Measurements from ENCODE around the gene FTCD. TPM values are rescaled to one million over a fixed set of nuclear protein-coding genes. Genes with fewer than 3 reads are reported as not detected.

FTCD gene
- total RNA-seq, 1 experiment from 2014 or later: 6.7 TPM

DNA sequence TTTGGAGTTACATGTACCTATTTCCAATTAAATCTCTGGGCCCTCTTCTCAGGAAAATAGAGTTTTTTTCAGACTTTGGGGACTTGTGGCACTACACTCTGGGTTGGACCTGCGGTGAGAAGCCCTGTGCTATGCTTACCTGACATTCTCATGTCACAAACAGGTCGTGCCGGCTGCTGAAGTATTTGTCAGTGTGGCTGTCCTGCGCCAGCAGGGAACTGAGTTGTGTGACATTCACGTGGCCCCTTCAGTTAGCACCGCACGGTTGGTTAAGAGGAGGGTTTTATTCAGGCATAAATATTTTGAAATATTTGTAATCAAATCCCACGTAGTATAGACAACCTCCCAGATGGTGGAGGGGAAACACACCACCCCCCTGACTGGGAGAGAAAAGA lies 63.8 kb downstream of the FTCD start:
- no CpG with 5 or more reads among the region's 8 CpGs for WGBS (ENCODE audit: extremely low coverage, insufficient read length, low lambda C conversion rate)

More for the DNA sequence above, 63.8 kb downstream of the FTCD start:
- Histone ChIP-seq H3K27ac (ENCODE audit: insufficient read length, low read depth, low read length) (no peak overlapping the region), H3K23ac (ENCODE audit: insufficient read length, low read depth, low read length) (no peak overlapping the region), H4K5ac (ENCODE audit: insufficient read length, low read depth, low read length) (no peak overlapping the region), H2AFZ (ENCODE audit: low read length) (no peak overlapping the region), H3K4me2 (ENCODE audit: insufficient read depth, insufficient read length, low read length) (no peak overlapping the region), H3K9ac (ENCODE audit: extremely low read depth, insufficient read length, low read length) (no peak overlapping the region), H3K4me1 (ENCODE audit: insufficient read depth, low read length) (no peaks in the 10 kb centered on the region), H3K14ac (ENCODE audit: insufficient read depth, low read length) (no peak overlapping the region), H2BK5ac (ENCODE audit: insufficient read length, low read length) (no peak overlapping the region), H3K56ac (ENCODE audit: insufficient read length, low read depth, low read length) (no peak overlapping the region), H2BK120ac (ENCODE audit: low read depth, low read length, poor library complexity, severe bottlenecking) (no peak overlapping the region), H3K18ac (ENCODE audit: insufficient read length, low read depth, low read length) (no peak overlapping the region), H2BK15ac (ENCODE audit: low read depth, low read length) (no peak overlapping the region), H3K79me1 (ENCODE audit: insufficient read depth, low read depth, low read length, poor library complexity, severe bottlenecking) (no peaks in the 10 kb centered on the region), H3K27me3 (ENCODE audit: insufficient read depth, low read length) (no peaks in the 10 kb centered on the region; the same call in 1 of the 2 replicates), H3K9me3 (ENCODE audit: control insufficient read depth, low read depth, low read length) (peaks cover 17% of the 10 kb centered on the region), H4K91ac (ENCODE audit: insufficient read length, low read depth, low read length) (no peak overlapping the region), H3T11ph (ENCODE audit: low read length) (no peak overlapping the region), H3K4ac (ENCODE audit: low read depth, low read length) (no peak overlapping the region), H4K8ac (replicated peaks; ENCODE audit: insufficient read length, low read depth, low read length) (no peak overlapping the region), H3K79me2 (ENCODE audit: insufficient read depth, low read length) (no peaks in the 10 kb centered on the region), H4K20me1 (ENCODE audit: control insufficient read depth, insufficient read depth, insufficient read length) (no peaks in the 10 kb centered on the region), H2AK5ac (ENCODE audit: insufficient read length, low read length) (no peak overlapping the region), H2BK20ac (ENCODE audit: low read depth, low read length, poor library complexity, severe bottlenecking) (no peak overlapping the region), H3K23me2 (ENCODE audit: insufficient read length, low read depth, low read length, poor library complexity, severe bottlenecking) (no peaks in the 10 kb centered on the region), H2BK12ac (ENCODE audit: insufficient read length, low read depth, low read length) (no peak overlapping the region)
- no peak for DNase-seq
- Mint-ChIP-seq H3K9me3 (peaks cover 47 to 63% of the 10 kb centered on the region in 2 experiments), H3K4me1 (peaks cover 0 to 2% of the 10 kb centered on the region in 2 experiments; a peak in 1 of 4 replicates), H3K36me3 (ENCODE audit: insufficient read depth in 1 of 3, low read depth in 3 of 3) (peaks cover 16 to 20% (median 18%) of the 10 kb centered on the region in 3 experiments), H3K27me3 (ENCODE audit: low read depth) (peaks cover 12% of the 10 kb centered on the region), H3K27ac (no peak overlapping the region), H3K4me3 (no peak overlapping the region)
- no peak for TF ChIP-seq CTCF (conservative IDR thresholded peaks at IDR 0.05)
